ENCODE data around the gene TMEM134. TPM values are rescaled to one million over a fixed set of nuclear protein-coding genes. Genes with fewer than 3 reads are reported as not detected.

TMEM134 gene
- total RNA-seq, 3 donors from 2014 or later (not counting 1 experiment from before 2014, with no cell fraction given): 57.8 to 65.7 (median 61.2) TPM

DNA sequence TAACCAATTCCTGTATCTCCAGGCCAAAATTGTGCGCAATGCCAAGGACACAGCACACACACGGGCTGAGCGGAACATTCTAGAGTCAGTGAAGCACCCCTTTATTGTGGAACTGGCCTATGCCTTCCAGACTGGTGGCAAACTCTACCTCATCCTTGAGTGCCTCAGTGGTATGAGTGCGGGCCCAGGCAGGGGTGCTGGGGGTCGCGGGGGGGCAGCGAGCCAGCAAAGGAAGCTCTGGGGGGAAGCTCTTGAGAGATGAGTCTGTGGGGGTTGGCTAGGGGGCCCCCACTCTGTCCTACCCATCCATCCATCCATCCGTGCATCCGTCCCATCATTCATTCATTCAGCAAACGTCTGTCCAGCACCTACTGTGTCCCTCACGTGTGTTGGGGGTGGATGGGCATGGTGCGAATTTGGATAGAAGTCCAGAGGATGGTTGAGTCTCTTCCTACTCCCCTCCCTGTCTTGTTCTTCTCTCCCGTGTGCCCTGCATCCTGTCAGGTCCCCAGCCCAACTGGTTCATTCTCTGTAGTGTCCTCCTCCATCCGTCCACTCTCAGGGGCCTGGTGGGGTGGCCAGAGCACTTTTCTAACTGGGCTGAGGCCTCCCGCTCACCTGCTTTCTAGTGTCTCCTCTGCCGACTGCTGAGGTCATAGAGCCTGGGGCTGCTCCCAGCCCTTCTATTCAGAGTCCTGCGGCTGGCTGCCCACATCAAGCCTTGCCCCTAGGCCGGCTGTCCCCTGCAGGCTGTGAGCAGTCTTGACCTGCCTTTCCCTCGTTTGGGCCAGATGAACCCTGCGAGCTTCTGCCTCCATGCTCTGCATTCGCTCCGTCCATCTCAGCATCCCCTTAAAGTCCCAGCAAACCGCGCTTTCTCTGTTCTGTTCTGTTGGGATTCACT, 37.5 kb downstream of the TMEM134 start:
- DNase-seq (no peak), ATAC-seq (no peak)
- Histone ChIP-seq H3K27me3 (ENCODE audit: control insufficient read depth, insufficient read depth, low read length) (no peaks in the 10 kb centered on the region), H3K27ac (ENCODE audit: low read length) (peak overlapping the region; percentile 12), H3K36me3 (ENCODE audit: control insufficient read depth, insufficient read depth, low read length) (peaks cover 35% of the 10 kb centered on the region), H3K4me1 (ENCODE audit: control insufficient read depth, insufficient read depth, low read length) (peaks cover 72% of the 10 kb centered on the region), H3K9me3 (ENCODE audit: control insufficient read depth, insufficient read depth, low read length) (no peaks in the 10 kb centered on the region), H3K4me3 (ENCODE audit: low read length) (no peak overlapping the region)
- Mint-ChIP-seq H3K4me3 (peak overlapping the region; percentile 70), H3K27ac (peak overlapping the region; percentile 88 to 92), H3K36me3 (no peaks in the 10 kb centered on the region), H3K27me3 (ENCODE audit: low read depth in 2 of 2) (no peaks in the 10 kb centered on the region), H3K4me1 (peaks cover 42 to 52% of the 10 kb centered on the region in 2 donors), H3K9me3 (no peaks in the 10 kb centered on the region)
- TF ChIP-seq, protein P1, sequence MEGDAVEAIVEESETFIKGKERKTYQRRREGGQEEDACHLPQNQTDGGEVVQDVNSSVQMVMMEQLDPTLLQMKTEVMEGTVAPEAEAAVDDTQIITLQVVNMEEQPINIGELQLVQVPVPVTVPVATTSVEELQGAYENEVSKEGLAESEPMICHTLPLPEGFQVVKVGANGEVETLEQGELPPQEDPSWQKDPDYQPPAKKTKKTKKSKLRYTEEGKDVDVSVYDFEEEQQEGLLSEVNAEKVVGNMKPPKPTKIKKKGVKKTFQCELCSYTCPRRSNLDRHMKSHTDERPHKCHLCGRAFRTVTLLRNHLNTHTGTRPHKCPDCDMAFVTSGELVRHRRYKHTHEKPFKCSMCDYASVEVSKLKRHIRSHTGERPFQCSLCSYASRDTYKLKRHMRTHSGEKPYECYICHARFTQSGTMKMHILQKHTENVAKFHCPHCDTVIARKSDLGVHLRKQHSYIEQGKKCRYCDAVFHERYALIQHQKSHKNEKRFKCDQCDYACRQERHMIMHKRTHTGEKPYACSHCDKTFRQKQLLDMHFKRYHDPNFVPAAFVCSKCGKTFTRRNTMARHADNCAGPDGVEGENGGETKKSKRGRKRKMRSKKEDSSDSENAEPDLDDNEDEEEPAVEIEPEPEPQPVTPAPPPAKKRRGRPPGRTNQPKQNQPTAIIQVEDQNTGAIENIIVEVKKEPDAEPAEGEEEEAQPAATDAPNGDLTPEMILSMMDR (IDR thresholded peaks at IDR 0.05): no peak
- intact Hi-C loops (cut with micrococcal nuclease): no loop called here
- 94% methylated on average over 16 of the region's 24 CpGs for WGBS (ENCODE audit: insufficient coverage)

DNA sequence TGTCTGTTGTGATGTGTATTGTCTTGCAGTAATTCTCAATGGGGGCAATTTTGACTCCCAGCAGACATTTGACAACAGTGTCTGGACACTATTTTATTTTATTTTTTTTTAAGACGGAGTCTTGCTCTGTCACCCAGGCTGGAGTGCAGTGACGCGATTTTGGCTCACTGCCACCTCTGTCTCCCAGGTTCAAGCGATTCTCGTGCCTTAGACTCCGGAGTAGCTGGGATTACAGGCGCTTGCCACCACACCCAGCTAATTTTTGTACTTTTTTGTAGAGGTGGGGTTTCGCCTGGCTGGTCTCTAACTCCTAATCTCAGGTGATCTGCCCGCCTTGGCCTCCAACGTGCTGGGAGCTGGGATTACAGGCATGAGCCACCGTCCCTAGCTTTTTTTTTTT, 39.3 kb downstream of the TMEM134 start:
- DNase-seq (no peak), ATAC-seq (no peak)
- H3K27me3 Mint-ChIP-seq (ENCODE audit: low read depth in 2 of 2): no peaks in the 10 kb centered on the region
- H3K9me3 Mint-ChIP-seq: no peaks in the 10 kb centered on the region
- H3K36me3 Mint-ChIP-seq: no peaks in the 10 kb centered on the region
- TF ChIP-seq, protein P1 (IDR thresholded peaks at IDR 0.05): no peak
- peak overlapping the region in 1 of 2 donors; percentile 53 for H3K27ac Mint-ChIP-seq
- H3K4me3 Mint-ChIP-seq: peak overlapping the region; percentile 58
- H3K27me3 ChIP-seq (ENCODE audit: control insufficient read depth, insufficient read depth, low read length): no peaks in the 10 kb centered on the region
- 95% methylated on average over 11 of the region's 11 CpGs for WGBS (ENCODE audit: insufficient coverage)
- peaks cover 24% of the 10 kb centered on the region for H3K36me3 ChIP-seq (ENCODE audit: control insufficient read depth, insufficient read depth, low read length)
- peaks cover 55% of the 10 kb centered on the region for H3K4me1 ChIP-seq (ENCODE audit: control insufficient read depth, insufficient read depth, low read length)
- no peaks in the 10 kb centered on the region for H3K9me3 ChIP-seq (ENCODE audit: control insufficient read depth, insufficient read depth, low read length)
- intact Hi-C loops (cut with micrococcal nuclease): loop anchor here (5.0 kb wide), 1 partner anchor 33 kb away; no protein-coding TSS in a partner anchor
- H3K4me1 Mint-ChIP-seq: peaks cover 36 to 39% of the 10 kb centered on the region in 2 donors
- no peak overlapping the region for H3K27ac ChIP-seq (ENCODE audit: low read length)
- no peak overlapping the region for H3K4me3 ChIP-seq (ENCODE audit: low read length)

- WGBS (ENCODE audit: insufficient coverage): 61% methylated on average over 12 of the region's 12 CpGs
- H3K4me3 ChIP-seq (ENCODE audit: low read length): peak overlapping the region; percentile 74
- TF ChIP-seq, protein P1 (IDR thresholded peaks at IDR 0.05): no peak
- intact Hi-C loops (cut with micrococcal nuclease): loop anchor here (5.0 kb wide), 1 partner anchor 33 kb away; no protein-coding TSS in a partner anchor
- H3K27ac ChIP-seq (ENCODE audit: low read length): peak overlapping the region; percentile 83
- H3K9me3 ChIP-seq (ENCODE audit: control insufficient read depth, insufficient read depth, low read length): no peaks in the 10 kb centered on the region
- no peak for ATAC-seq
- peaks cover 18% of the 10 kb centered on the region for H3K36me3 ChIP-seq (ENCODE audit: control insufficient read depth, insufficient read depth, low read length)
- H3K4me1 ChIP-seq (ENCODE audit: control insufficient read depth, insufficient read depth, low read length): peaks cover 55% of the 10 kb centered on the region
- Mint-ChIP-seq H3K27ac (peak overlapping the region; percentile 92 to 94), H3K4me3 (peak overlapping the region; percentile 93), H3K9me3 (no peaks in the 10 kb centered on the region), H3K4me1 (peaks cover 37 to 39% of the 10 kb centered on the region in 2 donors), H3K36me3 (no peaks in the 10 kb centered on the region), H3K27me3 (ENCODE audit: low read depth in 2 of 2) (no peaks in the 10 kb centered on the region)
- DNase-seq: no peak
- no peaks in the 10 kb centered on the region for H3K27me3 ChIP-seq (ENCODE audit: control insufficient read depth, insufficient read depth, low read length)
These were observed 39.9 kb downstream of the TMEM134 start for GRCh38 chr11:67429038-67429668.
